HG02642 (cell line): Measurements from ENCODE around the gene KRTAP10-7.
"Not testable (repeated sequence)": the region's sequence is repeated elsewhere in the genome, so short reads cannot be mapped to it uniquely, and the experiment has no call there.

Source experiments
- ATAC-seq: cut with Tn5 transposase; IDR thresholded peaks from one replicate; pipeline ENCODE4 v1.9.1; 2021; ENCODE audit warnings: mild to moderate bottlenecking; ENCODE audit not compliant: unreplicated experiment, poor library complexity

The KRTAP10-7 gene

GRCh38 chr21:44627831-44628233 lies 27.4 kb downstream of the KRTAP10-7 start:
- ATAC-seq = not testable (repeated sequence)

DNA sequence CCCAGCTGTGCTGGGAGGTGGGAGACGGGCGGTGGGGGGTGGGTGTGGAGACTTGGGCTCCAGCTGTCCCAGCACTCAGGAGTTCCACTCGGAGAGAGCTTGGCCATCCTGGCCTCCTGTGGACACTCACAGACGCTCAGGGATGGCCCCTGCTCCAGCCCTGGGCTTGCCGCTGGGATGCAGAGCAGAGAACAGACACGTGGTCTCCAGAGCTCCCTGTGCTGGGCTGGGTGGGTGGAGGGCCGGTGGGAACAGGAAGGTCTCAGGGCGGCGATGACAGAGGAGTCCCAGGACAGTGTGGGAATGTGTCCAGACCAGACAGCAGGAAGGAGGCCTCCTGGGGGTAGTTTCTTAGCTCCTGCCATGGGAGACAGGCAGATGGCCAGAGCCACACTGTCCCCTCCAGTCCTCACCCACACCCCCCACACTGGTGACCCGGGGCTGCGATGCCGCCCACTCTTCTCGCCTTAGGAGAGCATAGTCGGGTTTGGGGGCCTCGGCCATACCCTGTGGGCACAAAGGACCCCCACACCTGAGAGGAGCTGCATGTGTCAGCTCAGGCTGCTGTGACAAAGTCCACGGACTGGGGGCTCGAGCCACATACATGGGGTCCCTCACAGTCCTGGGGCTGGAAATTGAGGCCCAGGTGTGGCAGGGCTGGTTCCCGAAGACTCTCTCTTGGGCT lies 28.5 kb downstream of the KRTAP10-7 start:
- no peak for ATAC-seq

GRCh38 chr21:44630440-44630839 lies 30.0 kb downstream of the KRTAP10-7 start:
- no peak for ATAC-seq

DNA sequence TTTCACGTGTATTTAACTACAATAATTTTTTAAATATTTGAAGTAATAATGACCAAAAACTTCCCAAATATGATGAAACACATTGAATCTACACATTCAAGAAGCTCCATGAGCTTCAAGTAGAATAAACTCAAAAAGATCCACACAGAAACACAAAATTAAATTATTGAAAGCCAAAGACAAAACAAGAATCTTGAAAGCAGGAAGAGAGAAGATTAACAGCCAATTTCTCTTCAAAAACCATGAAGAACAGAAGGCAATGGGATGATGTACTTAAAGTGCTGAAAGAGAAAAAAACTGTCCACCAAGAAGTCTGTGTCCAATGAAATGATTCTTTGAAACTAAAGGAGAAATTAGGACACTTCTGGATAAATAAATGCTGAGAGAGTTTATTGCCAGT lies 31.7 kb downstream of the KRTAP10-7 start:
- no peak for ATAC-seq

DNA sequence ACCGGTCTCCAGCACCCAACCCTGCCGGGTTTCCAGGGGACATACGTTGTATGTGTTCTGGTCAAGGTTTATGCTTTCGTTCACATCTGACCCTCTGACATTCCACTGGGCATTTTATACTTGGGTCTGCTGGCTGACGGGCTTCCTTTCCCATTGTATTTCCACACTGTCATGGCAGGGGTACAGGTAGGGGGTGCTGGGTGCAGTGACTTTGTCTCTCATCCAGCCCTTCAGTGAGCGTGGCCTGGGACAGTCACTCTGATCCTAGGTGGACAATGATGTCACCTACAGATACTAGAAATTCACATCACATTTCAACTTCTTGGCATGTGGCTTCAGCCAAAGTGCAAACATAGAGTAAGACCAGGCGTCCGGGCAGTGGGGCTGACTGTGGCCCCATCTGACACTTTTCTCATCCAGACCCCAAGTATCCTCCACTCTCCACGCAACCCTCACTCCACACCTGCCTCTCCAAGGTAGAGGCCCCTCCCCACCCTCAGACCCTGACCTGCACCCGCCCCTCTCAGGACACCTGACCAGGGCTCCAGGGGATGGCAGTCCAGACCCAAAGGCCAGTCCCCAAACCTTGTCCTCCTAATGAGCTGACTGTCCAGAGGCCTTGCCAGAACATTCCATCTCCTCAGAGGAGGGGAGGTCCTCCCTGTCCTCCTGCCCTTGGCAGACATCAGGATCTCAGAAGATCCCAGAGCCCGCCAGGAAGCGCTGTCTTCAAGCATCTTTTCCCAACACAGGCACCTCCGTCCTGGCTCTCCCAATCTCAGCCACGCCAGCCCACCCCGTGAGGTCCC lies 36.0 kb downstream of the KRTAP10-7 start:
- ATAC-seq = no peak

GRCh38 chr21:44637018-44637850 lies 36.8 kb downstream of the KRTAP10-7 start, which contains the start of gene KRTAP10-10:
KRTAP10-10 (plus strand) TSS chr21:44637356; CDS start chr21:44637418, 62 bp downstream.
- ATAC-seq = no peak

DNA sequence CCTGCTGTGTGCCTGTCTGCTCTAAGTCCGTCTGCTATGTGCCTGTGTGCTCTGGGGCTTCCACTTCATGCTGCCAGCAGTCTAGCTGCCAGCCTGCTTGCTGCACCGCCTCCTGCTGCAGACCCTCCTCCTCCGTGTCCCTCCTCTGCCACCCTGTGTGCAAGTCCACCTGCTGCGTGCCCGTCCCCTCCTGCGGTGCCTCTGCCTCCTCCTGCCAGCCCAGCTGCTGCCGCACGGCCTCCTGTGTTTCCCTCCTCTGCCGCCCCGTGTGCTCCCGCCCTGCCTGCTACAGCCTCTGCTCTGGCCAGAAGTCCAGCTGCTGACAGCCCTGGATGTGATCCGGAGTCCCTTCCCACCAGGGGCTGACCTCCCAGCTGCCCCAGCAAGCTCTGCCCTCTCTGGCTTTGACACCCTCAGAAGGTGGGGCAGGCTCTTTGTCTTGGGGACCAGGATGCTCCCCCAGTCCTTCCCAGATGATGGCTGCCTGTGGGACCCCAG lies 37.5 kb downstream of the KRTAP10-7 start:
- ATAC-seq = not testable (repeated sequence)

DNA sequence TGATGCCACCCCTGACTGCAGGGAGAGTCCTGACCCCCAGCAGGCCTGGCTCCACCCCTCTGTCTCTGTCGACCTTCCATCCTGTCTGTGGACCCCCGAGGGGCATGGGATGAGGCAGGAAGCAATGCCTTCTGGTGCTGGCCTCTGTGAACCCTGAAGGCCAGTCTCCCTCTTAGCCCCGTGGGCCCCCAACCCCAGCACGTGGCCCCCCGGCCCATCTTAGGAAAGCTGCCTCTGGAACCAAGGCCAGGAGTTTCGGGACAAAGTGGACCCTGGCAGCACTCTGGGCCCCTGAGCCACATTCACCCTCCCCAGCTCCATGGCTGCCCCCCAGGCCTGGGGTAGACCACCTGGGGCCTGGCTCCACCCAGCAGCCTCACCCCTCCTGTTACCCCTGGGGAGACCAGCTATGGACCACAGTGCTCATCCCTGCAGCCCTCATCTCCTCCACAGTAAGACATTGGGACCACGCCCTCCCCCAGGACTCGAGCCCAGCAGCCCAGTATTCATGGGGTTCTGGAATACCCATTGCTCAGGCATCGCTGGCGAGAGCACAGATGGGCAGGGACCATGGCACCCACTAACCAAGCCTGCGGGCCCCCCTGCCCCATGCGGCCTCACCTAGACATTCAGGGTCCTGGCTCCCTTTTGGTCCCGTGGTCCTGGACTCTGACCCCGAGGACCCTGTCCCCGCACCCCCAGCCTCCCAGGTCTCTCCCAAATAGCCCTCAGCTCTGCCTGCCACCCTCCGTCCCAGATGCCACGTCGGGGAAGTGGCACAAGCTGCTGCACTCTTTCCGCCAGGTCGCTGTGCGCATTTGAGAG lies 38.3 kb downstream of the KRTAP10-7 start:
- not testable (repeated sequence) for ATAC-seq

DNA sequence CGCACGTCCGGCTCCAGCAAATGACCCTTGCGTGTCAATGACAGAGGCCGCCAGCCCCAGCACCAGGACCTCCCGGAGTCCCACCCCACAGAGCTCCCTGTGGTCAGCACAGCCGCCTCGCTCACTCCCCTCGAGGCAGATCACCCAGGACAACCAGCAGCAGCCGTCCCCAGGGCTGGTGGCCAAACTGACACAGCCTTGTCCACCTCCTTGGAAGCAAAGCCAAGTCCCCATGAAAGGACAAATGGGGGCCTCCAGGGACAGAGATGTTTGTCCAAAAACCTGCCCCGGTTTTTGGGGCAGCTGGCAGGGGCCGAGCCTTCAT lies 38.9 kb downstream of the KRTAP10-7 start:
- no peak for ATAC-seq

DNA sequence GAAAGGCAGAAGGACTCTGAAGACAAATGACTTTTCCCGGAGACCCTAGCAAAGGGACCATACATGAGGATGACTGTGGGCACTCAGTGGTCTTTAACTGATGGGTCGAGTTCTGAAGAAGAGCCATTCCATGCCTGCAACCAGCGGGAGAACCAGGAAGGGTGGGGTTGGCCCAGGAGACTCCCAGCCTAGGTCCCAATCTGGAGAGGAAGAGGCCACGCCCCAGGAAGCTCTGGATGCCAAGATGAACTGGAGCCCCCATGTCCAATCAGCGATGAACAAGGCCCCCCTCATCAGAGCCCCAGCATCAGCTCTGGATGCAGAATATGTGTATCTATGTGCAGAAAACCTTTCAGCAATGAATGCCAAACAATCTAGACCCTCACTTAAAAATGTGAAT lies 40.4 kb downstream of the KRTAP10-7 start:
- no peak for ATAC-seq

DNA sequence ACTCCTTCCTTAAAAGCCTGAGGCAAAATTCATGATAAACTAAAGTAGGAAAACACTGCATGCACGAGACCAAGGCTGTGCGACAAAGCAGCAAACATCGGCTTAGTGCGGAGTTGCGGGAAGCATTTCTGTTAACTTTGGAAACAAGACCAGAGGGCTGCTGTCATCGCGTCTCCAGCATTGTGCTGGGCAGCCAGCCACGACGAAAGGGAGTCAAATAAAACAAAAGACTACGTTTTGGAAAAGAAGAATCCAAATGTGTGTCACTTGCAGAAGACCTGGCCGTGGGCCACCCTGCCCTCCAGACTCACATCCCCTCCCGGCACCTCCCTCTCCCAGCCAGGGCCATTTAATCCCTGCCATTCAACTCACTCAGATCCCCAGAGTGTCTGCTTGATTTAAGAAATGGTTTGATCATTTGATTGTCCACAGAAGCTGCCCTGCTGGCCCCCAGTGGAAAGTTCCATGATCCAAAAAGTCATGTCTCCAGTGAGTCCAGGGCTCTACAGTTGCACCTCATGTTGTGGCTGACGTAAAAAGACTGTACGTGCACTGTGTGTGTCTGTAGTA lies 43.4 kb downstream of the KRTAP10-7 start:
- no peak for ATAC-seq

- ATAC-seq = no peak
These were observed 44.5 kb downstream of the KRTAP10-7 start for GRCh38 chr21:44644878-44645277.

DNA sequence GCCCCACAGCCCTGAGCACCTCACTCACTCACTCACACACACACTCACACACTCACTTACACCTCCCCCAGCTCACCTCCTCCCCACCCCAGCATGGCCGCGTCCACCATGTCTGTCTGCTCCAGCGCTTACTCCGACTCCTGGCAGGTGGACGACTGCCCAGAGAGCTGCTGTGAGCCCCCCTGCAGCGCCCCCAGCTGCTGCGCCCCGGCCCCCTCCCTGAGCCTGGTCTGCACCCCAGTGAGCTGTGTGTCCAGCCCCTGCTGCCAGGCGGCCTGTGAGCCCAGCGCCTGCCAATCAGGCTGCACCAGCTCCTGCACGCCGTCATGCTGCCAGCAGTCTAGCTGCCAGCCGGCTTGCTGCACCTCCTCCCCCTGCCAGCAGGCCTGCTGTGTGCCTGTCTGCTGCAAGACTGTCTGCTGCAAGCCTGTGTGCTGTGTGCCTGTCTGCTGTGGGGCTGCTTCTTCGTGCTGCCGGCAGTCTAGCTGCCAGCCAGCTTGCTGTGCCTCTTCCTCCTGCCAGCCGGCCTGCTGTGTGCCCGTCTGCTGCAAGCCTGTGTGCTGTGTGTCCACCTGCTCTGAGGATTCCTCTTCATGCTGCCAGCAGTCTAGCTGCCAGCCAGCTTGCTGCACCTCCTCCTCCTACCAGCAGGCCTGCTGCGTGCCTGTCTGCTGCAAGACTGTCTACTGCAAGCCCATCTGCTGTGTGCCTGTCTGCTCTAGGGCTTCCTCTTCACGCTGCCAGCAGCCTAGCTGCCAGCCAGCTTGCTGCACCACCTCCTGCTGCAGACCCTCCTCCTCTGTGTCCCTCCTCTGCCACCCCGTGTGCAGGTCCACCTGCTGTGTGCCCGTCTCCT lies 46.2 kb downstream of the KRTAP10-7 start, which contains the start of gene KRTAP10-11:
Gene KRTAP10-11 (plus strand): TSS at position 49 of the 856 bp plus-strand sequence. CDS start 45 bp downstream, at position 94.
- not testable (repeated sequence) for ATAC-seq

- ATAC-seq = no peak
These were observed 46.8 kb downstream of the KRTAP10-7 start for GRCh38 chr21:44647222-44647552.

DNA sequence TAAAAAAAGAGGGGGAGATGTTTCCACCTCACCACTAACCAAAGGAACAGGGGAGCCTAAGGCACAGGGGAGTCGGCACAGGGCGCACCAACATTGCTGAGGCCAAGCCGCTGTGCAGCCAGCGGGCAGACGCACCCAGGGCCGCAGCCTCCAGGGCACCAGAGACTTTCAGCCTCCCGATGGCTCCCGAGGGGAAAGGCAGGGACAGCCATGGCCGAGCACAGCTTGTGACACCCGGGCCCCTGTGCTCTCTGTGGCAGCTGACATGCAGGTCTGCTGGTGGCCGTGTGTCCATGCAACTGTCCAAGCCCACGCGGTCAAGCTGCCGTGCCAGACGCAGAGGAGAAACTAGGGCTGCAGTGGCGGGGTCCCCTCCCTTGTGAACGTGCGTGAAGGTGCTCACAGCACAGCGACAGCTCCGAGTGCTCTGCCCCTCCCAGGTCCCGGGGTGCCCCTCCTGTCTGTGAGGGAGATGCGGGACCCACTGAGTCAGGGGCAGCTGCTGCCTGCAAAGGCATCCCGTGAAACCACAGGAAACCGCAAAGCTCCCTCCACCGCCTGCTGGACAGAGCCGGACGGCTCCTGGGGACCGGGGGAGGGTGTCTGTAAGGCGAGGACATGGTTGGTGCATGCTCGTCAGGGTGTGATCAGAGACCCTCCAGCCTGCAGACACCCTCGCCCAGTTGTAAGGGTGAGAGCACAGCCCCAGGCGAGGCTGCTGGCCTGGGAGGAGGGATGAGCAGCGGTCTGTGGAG lies 48.3 kb downstream of the KRTAP10-7 start:
- ATAC-seq = no peak

DNA sequence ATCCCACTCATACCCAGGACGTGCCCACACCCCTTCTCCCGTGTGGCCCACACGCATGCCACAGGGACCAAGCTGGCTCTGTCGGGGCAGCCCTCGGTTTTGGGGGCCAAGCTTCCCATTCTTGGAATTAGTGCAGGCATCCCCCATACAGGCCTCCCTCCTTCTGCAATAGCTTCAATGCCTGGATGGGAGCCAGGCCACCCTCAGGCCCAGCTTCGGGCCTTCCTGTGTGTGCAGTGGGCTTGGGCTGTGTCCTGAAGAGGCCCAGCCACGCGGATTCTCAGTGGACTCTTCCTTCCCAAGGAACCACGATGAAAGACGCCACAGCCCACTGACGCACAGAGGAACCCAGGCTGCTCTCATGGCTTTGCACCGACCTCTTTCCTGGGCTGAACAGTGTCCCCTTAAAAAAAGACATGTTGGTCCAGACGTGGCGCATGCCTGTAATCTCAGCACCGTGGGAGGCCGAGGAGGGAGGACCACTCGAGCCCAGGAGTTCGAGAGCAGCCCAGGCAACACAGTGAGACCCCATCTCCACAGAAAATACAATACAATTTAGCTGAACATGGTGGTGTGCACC lies 49.2 kb downstream of the KRTAP10-7 start:
- no peak for ATAC-seq

DNA sequence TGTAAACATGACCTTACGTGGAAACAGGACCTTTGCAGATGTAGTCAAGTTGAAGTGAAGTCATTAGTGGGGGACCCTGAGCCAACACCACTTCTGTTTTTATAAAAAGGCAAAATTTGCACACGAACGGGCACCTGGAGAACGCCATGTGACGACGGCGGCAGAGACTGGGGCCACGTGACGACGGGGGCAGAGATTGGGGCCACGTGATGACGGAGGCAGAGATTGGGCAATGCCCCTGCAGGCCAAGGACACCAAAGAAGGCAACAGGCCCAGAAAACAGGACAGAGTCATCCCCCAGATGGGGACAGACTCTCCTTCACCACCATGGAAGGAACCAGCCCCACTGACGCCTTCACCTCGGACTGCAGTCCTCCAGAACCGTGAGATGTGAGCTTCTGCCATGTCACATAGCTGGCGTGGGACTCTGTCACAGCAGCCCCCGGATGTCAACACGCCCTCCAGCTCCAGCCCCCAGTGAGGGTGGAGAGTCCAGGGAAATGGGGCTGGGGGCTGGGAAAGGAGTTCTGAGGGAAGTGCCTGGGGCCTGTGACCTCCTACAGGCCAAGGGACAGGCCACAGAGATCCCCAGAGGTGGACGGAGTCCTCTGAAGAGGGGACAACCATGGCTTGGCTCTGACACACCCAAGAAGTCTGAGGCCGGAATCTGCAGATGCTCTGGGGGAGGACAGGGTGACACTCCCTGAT lies 50.0 kb downstream of the KRTAP10-7 start:
- no peak for ATAC-seq
